ENCODE measurements around the gene LYRM4. TPM values are rescaled to one million over a fixed set of nuclear protein-coding genes. Genes with fewer than 3 reads are reported as not detected.

The LYRM4 gene
- total and polyA plus RNA-seq, 4 donors = 18.3 to 43.8 (median 39.3) TPM

DNA sequence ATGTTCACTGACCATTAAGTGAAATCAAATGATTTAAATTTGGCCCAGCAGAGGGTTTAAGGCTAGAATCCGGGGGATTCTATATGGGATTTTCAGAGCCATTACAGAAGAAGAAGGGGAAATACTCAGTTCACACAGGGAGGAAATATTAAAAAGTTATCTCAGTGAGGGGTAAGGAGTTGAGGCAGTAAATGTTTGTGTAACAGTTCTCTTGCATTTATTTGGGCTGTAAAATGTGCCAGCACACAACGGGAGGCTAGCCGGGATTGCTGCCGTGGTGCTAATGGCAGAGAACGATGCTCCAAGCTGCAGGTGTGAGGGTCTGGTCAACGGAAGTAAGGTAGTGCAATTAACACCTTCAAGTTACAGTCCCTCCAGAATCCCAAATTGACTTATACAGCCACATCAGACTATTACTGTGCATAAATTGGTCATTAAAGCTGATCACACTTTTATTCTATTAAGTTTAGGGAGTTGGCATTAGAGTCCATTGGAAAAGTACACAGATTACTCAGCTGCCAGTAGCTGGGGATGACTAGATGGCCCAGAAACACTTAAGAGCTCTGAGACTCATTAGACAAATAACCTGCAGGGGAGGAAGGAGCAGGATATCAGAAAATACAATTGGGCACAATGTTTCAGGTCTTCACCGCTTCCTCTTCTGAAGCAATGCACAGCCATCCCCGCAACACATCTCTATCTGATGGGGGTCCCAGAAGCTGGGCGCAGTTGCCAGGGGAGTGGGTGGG is 144.3 kb downstream of the LYRM4 start:
- H3K27ac ChIP-seq (ENCODE audit: low read depth, low read length) = no peak overlapping the region
- peaks cover 6% of the 10 kb centered on the region for H3K4me1 ChIP-seq (ENCODE audit: control insufficient read depth, insufficient read depth, low read length)
- H3K4me3 ChIP-seq (ENCODE audit: low read depth, low read length) = no peak overlapping the region
- H3K9me3 ChIP-seq (ENCODE audit: control insufficient read depth, insufficient read depth, low read length) = no peaks in the 10 kb centered on the region
- H3K27me3 ChIP-seq (ENCODE audit: control insufficient read depth, insufficient read depth, low read length) = no peaks in the 10 kb centered on the region
- WGBS (ENCODE audit: insufficient coverage) = 86% methylated on average over 1 of the region's 9 CpGs
- DNase-seq (ENCODE audit: low read depth in 4 of 6, low spot score in 6 of 6) = peak in 1 of 6 donors; percentile 63
- peaks cover 8% of the 10 kb centered on the region for H3K36me3 ChIP-seq (ENCODE audit: control insufficient read depth, insufficient read depth, low read length)

DNA sequence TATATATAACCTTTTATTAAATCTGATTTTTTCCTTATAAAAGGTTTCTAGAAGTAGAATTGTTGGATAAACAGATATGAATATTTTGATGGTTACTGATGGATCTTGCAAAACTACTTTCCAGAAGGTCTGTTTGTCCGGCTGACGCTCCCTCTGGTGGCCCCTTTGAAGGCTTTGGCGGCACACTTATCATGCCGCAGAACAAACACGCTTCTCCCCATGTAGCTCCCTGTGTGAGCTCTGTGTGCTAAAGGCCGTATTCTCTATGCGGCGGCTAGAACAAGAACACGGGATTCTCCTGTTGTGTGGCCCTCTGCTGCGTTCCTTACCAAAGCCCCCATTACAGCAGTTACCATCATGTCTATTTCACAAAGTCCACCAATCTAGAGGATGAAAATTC is 145.6 kb downstream of the LYRM4 start:
- Histone ChIP-seq H3K27me3 (ENCODE audit: control insufficient read depth, insufficient read depth, low read length) (no peaks in the 10 kb centered on the region), H3K27ac (ENCODE audit: low read depth, low read length) (no peak overlapping the region), H3K9me3 (ENCODE audit: control insufficient read depth, insufficient read depth, low read length) (no peaks in the 10 kb centered on the region), H3K36me3 (ENCODE audit: control insufficient read depth, insufficient read depth, low read length) (peaks cover 9% of the 10 kb centered on the region), H3K4me1 (ENCODE audit: control insufficient read depth, insufficient read depth, low read length) (peaks cover 6% of the 10 kb centered on the region), H3K4me3 (ENCODE audit: low read depth, low read length) (no peak overlapping the region)
- WGBS (ENCODE audit: insufficient coverage) = 71% methylated on average over 8 of the region's 10 CpGs
- DNase-seq (ENCODE audit: low read depth in 4 of 6, low spot score in 6 of 6) = peak in 2 of 6 donors; percentile 24 to 40

DNA sequence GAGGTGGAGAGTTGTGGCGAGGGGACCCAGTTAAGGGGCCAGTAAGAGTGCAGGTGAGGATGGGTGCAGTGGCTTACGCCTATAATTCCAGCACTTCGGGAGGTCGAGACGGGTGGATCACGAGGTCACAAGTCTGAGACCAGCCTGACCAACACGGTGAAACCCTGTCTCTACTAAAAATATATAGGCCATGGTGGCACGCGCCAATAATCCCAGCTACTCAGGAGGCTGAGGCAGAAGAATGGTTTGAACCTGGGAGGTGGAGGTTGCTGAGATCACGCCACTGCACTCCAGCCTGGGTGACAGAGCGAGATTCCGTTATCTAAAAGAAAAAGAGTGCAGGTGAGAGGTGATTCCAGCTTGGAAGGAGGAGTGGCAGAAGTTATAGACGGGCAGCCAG is 147.7 kb downstream of the LYRM4 start:
- WGBS (ENCODE audit: insufficient coverage) = 96% methylated on average over 13 of the region's 13 CpGs
- Histone ChIP-seq H3K9me3 (ENCODE audit: control insufficient read depth, insufficient read depth, low read length) (no peaks in the 10 kb centered on the region), H3K4me1 (ENCODE audit: control insufficient read depth, insufficient read depth, low read length) (peaks cover 6% of the 10 kb centered on the region), H3K4me3 (ENCODE audit: low read depth, low read length) (no peak overlapping the region), H3K27ac (ENCODE audit: low read depth, low read length) (no peak overlapping the region), H3K36me3 (ENCODE audit: control insufficient read depth, insufficient read depth, low read length) (peaks cover 12% of the 10 kb centered on the region), H3K27me3 (ENCODE audit: control insufficient read depth, insufficient read depth, low read length) (no peaks in the 10 kb centered on the region)
- DNase-seq (ENCODE audit: low read depth in 4 of 6, low spot score in 6 of 6) = no peak

DNA sequence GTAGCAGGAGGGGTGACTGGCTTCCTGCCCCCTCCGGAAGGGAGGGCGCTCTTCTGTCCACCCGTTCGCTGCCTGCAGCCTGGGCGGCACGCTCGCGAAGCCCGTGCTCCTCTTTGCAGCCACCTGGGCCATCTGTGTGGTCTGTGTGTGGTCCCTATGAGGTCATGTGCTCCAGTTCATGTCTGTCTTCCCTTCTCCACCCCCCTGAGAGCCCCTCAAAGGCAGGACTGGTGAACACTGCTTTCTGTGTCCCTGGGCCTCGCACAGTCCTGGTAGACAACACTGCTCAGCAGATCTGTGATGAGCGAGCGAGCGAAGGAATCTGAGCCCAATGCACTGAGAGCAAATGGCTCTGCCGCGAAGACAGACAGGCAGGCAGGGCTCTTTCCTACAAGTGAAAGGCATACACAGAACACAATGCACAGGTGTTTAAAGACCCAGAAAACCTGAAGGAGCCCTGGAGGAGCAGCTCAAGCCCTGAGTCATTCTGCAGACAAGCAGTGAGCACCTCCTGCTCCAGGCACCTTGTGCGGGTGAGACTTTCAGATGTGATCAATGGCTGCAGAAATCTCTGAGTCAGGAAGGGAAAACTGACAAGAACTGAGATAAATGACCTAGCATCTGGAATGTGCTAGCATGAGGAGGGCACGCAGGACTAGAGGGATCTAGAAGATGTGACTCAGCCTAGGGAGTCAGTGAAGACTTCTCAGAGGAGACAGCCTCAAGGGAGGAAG is 148.5 kb downstream of the LYRM4 start:
- H3K4me3 ChIP-seq (ENCODE audit: low read depth, low read length) = no peak overlapping the region
- no peaks in the 10 kb centered on the region for H3K27me3 ChIP-seq (ENCODE audit: control insufficient read depth, insufficient read depth, low read length)
- peaks cover 6% of the 10 kb centered on the region for H3K4me1 ChIP-seq (ENCODE audit: control insufficient read depth, insufficient read depth, low read length)
- no peaks in the 10 kb centered on the region for H3K9me3 ChIP-seq (ENCODE audit: control insufficient read depth, insufficient read depth, low read length)
- no peak for DNase-seq (ENCODE audit: low read depth in 4 of 6, low spot score in 6 of 6)
- H3K36me3 ChIP-seq (ENCODE audit: control insufficient read depth, insufficient read depth, low read length) = peaks cover 12% of the 10 kb centered on the region
- no peak overlapping the region for H3K27ac ChIP-seq (ENCODE audit: low read depth, low read length)
- 72% methylated on average over 14 of the region's 17 CpGs for WGBS (ENCODE audit: insufficient coverage)

DNA sequence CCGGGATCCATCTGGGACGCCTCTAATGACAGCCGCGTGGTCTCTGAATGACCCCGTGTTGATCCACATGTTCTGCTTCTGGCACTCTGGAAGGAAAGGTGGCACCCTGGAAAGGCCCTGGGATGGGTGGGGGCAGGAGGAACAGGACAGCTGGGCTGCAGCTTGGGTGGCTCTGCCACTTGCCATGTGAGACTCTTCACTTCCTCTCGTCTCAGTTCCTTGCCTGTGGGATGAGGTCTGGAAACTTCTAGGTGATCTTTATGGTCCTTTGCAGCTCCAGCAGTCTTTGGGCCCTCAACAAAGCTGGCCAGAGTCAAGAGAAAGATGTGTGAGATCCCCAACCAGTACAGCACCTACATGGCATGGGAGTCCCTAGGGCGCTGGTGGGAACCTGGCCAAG is 149.1 kb downstream of the LYRM4 start:
- Histone ChIP-seq H3K4me3 (ENCODE audit: low read depth, low read length) (no peak overlapping the region), H3K36me3 (ENCODE audit: control insufficient read depth, insufficient read depth, low read length) (peaks cover 12% of the 10 kb centered on the region), H3K9me3 (ENCODE audit: control insufficient read depth, insufficient read depth, low read length) (no peaks in the 10 kb centered on the region), H3K4me1 (ENCODE audit: control insufficient read depth, insufficient read depth, low read length) (peaks cover under 1% of the 10 kb centered on the region), H3K27me3 (ENCODE audit: control insufficient read depth, insufficient read depth, low read length) (no peaks in the 10 kb centered on the region), H3K27ac (ENCODE audit: low read depth, low read length) (no peak overlapping the region)
- no peak for DNase-seq (ENCODE audit: low read depth in 4 of 6, low spot score in 6 of 6)
- 88% methylated on average over 6 of the region's 7 CpGs for WGBS (ENCODE audit: insufficient coverage)

DNA sequence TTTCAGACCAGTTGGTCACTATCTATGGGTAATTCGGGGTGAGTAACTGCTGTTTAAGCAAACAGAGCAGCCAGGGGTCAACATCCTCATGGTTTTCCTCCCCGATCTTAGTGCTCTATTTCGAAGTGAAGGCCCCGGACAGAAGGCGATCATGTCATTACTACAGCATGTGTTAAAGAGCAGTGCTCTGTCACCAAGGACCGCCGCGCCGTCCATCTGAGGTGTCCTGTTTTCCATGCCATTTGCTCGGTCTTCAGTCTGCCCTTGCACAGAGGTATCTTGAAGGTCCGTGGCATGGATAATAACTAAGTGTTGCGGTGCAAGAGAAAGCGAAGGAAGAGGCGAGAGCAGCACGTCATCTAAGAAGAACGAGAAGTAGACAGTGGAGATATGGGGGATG is 150.5 kb downstream of the LYRM4 start:
- Histone ChIP-seq H3K36me3 (ENCODE audit: control insufficient read depth, insufficient read depth, low read length) (peaks cover 12% of the 10 kb centered on the region), H3K9me3 (ENCODE audit: control insufficient read depth, insufficient read depth, low read length) (no peaks in the 10 kb centered on the region), H3K4me1 (ENCODE audit: control insufficient read depth, insufficient read depth, low read length) (no peaks in the 10 kb centered on the region), H3K27ac (ENCODE audit: low read depth, low read length) (no peak overlapping the region), H3K27me3 (ENCODE audit: control insufficient read depth, insufficient read depth, low read length) (no peaks in the 10 kb centered on the region), H3K4me3 (ENCODE audit: low read depth, low read length) (no peak overlapping the region)
- no peak for DNase-seq (ENCODE audit: low read depth in 4 of 6, low spot score in 6 of 6)
- 90% methylated on average over 16 of the region's 16 CpGs for WGBS (ENCODE audit: insufficient coverage)

DNA sequence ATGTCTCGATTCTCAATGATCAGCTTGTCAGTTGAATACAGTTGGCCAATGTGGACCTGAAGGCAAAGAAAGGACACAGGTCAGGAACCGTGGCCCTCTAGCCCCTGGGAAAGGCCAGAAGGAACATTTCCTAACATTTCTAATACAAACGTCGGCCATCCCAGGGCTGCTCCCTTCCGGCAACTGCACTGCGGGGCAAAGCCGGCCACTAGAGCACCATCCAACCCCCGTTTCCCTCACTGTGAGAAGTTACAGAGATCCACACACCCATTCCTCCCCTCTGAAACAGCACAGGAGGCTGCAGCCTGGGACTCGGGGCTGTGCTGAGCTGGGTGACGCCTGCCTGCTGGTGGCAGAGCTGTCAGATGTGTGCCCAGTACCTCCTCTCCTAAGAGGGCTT is 151.3 kb downstream of the LYRM4 start:
- WGBS (ENCODE audit: insufficient coverage) = 90% methylated on average over 9 of the region's 10 CpGs
- H3K9me3 ChIP-seq (ENCODE audit: control insufficient read depth, insufficient read depth, low read length) = no peaks in the 10 kb centered on the region
- H3K4me1 ChIP-seq (ENCODE audit: control insufficient read depth, insufficient read depth, low read length) = no peaks in the 10 kb centered on the region
- no peak for DNase-seq (ENCODE audit: low read depth in 4 of 6, low spot score in 6 of 6)
- H3K27me3 ChIP-seq (ENCODE audit: control insufficient read depth, insufficient read depth, low read length) = no peaks in the 10 kb centered on the region
- H3K36me3 ChIP-seq (ENCODE audit: control insufficient read depth, insufficient read depth, low read length) = peaks cover 12% of the 10 kb centered on the region
- no peak overlapping the region for H3K27ac ChIP-seq (ENCODE audit: low read depth, low read length)
- no peak overlapping the region for H3K4me3 ChIP-seq (ENCODE audit: low read depth, low read length)

DNA sequence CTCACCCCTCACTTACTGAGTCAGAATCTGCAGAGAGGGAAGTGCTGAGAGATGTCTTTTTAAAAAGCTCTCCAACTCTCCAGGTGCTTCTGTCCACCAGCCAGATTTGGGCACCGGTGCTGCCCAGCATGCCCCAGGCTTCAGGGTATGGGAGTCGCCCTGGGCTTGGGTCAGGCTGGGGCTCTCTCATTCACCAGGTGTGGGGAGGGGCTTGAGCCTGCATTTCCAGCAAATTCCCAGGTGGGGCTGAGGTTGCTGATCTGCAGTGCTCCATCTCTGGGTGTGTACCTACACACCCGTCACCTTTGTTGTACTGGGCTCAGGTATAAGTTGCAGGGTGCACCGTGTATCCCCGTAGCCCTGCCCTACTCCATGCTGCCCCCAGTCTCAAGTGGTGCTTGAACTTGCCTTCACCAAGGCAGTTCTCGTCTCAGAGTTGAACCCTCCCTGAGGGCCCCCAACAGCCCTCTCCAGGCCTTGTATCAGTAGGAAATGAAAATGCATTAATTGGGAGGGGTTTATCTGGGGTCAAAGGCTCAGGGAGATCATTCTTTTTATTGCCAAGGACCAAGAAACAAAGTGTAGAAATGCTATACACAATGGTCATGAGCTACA is 152.1 kb downstream of the LYRM4 start:
- Histone ChIP-seq H3K27ac (ENCODE audit: low read depth, low read length) (no peak overlapping the region), H3K4me3 (ENCODE audit: low read depth, low read length) (no peak overlapping the region), H3K4me1 (ENCODE audit: control insufficient read depth, insufficient read depth, low read length) (no peaks in the 10 kb centered on the region), H3K9me3 (ENCODE audit: control insufficient read depth, insufficient read depth, low read length) (no peaks in the 10 kb centered on the region), H3K36me3 (ENCODE audit: control insufficient read depth, insufficient read depth, low read length) (peaks cover 12% of the 10 kb centered on the region), H3K27me3 (ENCODE audit: control insufficient read depth, insufficient read depth, low read length) (no peaks in the 10 kb centered on the region)
- no peak for DNase-seq (ENCODE audit: low read depth in 4 of 6, low spot score in 6 of 6)
- WGBS (ENCODE audit: insufficient coverage) = 100% methylated on average over 3 of the region's 6 CpGs

DNA sequence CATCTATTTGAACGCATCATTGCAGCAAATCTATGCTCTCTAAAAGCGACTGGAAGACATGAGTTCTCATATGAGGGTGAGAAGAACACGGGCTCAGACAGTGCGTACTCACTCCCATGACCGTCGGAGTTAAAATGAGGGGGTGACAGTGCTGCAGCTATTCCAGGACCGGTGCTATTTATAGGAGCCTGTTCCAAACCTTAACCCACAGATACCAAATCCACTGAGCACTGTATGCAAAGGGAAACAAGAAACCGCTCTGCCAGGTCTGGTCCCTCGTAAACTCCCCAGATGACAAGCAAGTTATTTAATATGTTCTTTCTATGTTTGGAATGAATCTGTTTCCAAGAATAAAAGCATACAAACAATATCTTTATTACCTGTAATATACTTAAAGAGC is 152.7 kb downstream of the LYRM4 start:
- no peaks in the 10 kb centered on the region for H3K27me3 ChIP-seq (ENCODE audit: control insufficient read depth, insufficient read depth, low read length)
- H3K36me3 ChIP-seq (ENCODE audit: control insufficient read depth, insufficient read depth, low read length) = peaks cover 12% of the 10 kb centered on the region
- DNase-seq (ENCODE audit: low read depth in 4 of 6, low spot score in 6 of 6) = no peak
- no peak overlapping the region for H3K27ac ChIP-seq (ENCODE audit: low read depth, low read length)
- no peaks in the 10 kb centered on the region for H3K9me3 ChIP-seq (ENCODE audit: control insufficient read depth, insufficient read depth, low read length)
- H3K4me3 ChIP-seq (ENCODE audit: low read depth, low read length) = no peak overlapping the region
- H3K4me1 ChIP-seq (ENCODE audit: control insufficient read depth, insufficient read depth, low read length) = no peaks in the 10 kb centered on the region
- 89% methylated on average over 4 of the region's 9 CpGs for WGBS (ENCODE audit: insufficient coverage)
